GM19193 (cell line): ENCODE results near the gene PTEN.
A peak's percentile ranks its signal among the peaks of the same experiment; 100 is the strongest.

Source experiments
- POLR2A ChIP-seq: IDR thresholded peaks from 4 replicates; pipeline ENCODE4 v1.6.1; 2011; ENCODE audit not compliant: insufficient read depth, insufficient read length; ENCODE audit errors: extremely low read depth

The PTEN gene

DNA sequence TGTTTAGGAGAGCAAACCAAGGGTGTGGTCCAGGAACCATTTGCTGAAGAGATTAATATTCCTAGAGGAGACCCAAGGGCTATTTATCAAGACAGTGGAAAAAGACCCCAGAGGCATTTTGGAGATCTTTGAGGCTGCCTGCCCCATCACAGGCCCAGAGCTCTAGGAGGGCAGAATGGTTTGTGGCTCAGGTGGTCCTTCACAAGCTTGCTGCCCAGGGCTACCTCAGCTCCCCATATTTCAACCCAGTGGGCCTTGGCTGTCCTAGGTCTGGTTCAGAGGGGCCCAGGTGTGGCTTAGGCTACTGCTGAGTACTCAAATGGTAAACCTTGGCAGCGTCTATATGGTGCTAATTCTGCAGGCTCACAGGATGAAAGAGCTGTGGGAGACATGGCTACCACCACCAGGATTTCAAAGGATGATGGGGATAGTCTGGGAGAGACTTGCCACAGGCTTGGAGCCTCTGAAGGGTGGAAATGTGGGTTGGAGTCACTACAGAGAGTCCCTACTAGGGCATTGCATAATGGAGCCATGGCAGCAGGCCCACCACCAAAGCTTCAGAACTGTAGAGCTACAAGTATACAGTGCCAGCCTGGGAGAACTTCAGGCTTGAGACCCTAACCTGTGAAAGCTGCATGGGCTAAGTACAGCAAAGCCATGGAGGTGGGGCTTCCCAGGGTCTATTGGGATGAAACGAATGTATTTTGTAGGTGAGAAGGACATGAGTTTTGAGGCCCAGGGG, 24.3 kb downstream of the PTEN start:
- peak; percentile 33 for TF ChIP-seq POLR2A

DNA sequence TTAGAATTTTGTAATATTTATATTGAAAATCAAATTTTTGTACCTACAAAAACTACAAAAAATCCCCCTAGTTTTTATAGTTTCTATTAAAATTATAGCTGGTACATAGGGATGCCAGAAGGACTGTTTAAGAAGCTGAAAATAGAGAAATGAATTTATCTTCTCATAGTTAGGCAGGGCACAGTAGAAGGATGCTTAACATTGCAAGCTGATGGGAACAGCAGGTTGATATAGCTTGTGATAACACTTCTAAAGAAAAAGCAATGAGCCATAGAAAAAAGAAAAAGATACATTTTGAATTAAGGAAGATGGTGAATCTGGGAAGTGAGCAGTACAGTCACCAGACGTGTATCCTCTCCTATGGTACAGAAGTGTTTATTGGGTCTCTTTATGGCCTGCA, 32.0 kb downstream of the PTEN start:
- TF ChIP-seq POLR2A: no peak

DNA sequence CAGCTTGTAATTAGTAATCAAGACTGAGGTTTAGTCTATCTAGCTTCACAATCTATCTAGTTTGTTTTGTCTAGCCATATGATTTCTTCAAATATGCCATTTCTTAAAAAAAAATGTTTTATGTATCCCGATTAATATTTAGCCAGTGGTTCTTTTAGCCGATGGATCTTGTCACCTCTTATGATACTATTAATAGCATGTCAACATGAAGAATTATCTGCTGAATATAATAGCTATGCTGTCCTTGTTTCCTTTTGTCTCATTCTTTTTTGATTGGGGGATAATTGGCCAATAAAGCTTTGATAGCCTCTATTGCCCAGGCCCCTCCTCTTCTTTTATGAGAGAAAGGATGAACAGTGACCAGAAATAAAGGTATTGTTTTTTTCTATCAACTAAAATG, 32.8 kb downstream of the PTEN start:
- TF ChIP-seq POLR2A: no peak

DNA sequence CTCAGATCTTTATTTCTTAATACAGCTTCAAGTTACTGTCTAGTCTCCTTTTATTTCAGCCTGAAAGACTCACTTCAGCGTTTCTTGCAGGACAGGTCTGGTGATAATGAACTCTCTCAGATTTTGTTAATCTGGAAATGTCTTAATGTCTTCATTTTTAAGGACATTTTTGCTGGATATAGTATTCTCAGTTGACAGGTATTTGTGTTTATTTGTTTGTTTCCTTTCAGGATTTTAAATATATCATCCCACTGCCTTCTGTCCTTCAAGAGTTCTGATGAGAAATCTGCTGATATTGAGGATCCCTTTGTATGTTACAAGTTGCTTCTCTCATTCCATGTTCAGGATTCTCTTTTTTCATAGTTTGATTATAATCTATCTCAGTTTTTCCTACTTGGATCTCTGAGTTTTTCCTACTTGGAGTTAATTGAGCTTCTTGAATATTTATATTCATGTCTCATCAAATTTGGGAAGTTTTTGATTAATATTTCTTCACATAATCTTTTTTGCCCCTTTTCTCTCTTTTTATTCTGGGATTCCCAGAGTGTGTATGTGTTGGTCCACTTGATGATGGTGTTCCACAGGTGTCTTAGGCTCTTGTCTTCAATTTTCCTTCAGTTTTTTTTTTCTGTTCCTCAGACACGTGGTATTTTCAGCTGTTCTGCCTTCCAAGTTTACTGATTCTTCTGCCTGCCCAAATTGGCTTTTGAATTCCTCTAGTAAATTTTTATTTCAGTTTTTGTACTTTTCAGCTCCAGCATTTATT, 49.9 kb downstream of the PTEN start:
- no peak for TF ChIP-seq POLR2A

DNA sequence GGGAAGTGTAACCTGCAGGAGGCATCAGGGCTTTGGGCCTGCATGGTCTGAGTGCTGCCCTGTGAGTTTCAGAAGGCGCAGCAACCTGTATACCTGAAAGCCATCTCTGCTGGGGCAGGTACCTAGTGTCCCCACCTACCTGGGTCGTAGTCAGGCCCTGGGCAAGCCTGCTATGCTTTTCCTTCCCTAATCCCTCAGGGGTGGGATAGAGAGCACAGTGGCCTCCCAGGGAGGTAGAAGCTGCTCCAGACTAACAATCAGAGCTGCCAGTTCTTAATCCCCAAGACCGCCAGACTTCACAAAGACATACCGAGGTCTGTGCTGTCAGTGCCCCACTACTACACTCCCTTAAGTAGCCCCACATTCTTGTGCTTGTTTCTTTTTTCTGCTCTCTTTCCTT, 52.0 kb downstream of the PTEN start:
- no peak for TF ChIP-seq POLR2A

DNA sequence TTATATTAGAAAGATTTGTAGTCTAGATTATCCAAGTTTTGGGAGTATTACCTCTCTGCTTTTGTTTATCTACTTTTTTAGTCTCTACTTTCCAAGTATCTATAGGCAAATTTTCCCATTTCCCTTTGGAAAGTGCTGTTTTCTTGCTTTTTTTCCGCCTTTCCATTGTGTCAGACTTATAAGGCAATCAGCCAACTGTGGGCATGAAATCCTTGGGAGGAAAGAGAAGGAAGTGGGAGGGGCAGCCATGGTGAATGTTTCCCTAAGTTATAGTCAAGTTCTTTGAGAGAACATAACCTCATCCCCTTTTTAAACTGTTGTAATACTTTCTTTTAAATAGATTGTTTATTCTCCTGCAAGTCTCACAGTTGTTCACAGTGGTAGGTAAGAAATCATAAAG, 52.6 kb downstream of the PTEN start:
- no peak for TF ChIP-seq POLR2A

DNA sequence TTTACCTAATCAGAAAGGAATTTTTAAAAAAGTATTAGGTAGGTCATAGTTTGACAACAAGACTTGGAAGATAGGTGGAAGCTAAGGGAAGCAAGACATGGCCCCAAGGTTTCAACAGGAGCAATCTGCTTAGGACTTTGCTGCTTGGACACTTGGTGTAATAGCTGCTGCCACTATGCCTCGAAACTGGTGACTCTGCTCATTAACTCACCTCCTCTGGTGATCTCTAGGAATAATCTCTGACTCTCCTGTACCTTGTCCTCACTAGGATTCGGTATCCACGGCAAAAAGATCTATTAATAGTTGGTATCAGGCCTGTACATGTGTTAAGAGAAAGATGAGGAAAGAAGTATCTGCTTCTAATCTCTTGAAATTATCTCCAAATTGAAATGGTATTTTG, 53.1 kb downstream of the PTEN start:
- no peak for TF ChIP-seq POLR2A

DNA sequence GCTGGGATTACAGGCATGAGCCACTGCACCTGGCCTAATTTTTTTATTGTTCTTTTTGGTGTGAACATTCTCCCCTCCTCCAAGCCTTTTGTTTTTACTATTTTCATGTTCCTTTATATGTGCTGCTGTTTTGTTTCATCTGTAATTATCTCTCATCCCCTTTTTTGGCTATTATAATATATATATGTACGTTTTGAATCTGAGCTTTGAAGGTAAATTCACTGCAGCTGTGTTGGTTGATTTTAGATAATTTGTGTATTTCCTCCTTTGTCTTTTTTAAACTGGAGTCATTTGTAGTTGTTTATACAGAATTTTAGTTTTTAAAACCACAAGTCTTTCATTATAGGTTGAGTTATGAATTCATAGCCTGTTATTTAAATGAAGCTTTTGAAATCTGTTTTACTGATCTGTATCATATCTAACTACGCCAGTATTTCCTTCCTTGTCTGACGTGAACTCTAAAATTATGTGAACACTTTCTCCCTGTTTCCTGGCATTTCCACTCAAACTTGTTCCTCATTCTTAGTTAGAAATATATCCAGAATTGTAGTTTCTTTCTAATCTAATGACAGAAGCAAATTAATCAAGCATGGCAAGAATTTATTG, 54.9 kb downstream of the PTEN start:
- TF ChIP-seq POLR2A: no peak

DNA sequence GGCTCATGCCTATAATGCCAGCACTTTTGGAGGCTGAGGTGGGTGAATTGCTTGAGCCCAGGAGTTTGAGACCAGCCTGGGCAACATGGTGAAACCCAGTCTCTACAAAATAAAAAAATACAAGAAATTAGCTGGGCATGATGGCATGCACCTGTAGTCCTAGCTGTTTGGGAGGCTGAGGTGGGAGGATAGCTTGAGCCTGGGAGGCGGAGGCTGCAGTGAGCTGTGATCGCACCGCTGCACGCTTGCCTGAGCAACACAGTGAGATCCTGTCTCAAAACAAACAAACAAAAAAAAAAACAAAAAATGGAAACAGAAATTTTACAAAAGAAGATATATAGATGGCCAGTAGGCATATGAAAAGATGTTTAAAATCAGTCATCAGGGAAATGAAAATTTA, 57.1 kb downstream of the PTEN start:
- no peak for TF ChIP-seq POLR2A

DNA sequence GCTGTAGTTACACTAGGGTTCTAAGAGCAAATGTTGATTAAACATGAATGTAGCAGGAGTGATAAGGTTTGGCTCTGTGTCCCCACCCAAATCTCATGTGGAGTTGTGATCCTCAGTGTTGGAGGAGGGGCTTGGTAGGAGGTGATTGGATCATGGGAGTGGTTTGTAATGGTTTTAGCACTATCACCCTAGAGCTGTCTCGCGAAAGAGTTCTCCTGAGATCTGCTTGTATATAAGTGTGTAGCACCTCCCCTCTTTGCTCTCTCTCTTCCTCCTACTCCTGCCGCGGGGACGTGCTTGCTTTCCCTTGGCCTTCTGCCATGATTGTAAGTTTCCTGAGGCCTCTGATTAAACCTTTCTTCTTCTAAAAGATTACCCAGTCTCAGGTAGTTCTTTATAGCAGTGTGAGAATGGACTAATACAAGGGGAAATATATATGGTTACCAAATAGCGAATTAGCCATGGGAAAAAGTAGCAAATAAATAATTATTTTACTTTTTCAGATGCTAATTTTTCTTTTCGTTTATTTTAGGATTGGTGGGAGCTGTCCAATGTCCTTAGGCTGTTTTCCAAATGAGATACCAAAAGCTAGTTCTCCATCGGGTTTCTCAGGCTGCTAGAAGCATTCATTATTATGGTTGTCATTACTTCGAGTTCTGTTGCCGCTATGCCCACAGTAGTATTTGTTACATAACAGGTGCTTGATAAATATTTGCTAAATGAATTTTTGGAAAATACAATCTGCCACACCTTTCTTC, 58.7 kb downstream of the PTEN start:
- TF ChIP-seq POLR2A: no peak

DNA sequence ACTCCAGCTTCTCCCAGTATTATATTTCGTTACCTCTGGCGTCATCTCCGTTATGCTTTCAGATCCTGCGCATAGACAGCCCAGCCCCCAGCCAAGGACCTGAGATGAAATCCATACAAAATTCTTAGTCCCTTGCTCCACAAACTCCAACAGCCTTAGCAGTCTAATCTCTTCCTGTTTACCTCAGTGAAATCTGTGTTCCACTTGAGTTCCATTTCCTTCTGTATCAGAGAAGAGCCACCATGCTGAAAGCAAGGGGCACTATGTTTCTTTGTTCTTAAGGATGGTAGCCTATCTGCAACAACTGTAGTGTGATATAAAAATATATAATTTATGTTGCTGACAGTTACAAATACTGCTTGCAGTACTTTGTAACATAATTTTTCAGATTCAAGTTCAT, 59.8 kb downstream of the PTEN start:
- no peak for TF ChIP-seq POLR2A

DNA sequence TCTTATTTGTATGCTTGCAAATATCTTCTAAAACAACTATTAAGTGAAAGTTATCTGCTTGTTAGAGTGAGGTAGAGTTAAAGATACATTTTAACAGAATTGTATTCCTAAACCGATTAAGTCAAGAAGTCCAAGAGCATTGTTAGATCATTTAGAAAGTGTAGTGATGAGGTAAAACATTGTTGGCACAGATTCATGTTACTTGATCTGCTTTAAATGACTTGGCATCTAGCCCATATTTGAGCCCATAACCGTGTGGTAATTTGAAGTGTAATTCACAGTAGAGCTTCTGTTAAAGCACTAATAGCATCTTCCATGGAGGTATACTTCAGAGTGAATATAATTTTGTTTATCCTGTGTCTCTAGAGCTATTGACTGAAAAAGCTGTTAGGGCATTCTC, 62.1 kb downstream of the PTEN start:
- no peak for TF ChIP-seq POLR2A

DNA sequence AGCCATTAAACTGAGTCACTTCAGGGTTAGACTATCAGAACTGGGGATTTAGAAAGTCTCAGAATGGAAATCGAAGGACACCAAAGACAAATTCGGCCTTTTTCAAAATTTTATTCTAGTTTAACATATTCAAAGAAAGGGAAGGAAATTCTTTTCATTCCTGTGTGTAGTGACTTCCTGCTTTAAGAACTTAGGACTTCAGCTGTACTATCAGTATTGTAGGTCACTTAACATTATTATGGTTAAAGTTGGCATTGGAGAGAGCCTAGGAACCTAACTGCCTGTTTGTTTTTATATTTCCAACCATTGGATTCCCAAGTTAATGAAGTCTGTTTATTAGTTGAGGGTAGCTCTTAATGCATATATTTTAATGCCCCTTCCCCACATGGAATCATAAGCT, 63.7 kb downstream of the PTEN start:
- TF ChIP-seq POLR2A: no peak

DNA sequence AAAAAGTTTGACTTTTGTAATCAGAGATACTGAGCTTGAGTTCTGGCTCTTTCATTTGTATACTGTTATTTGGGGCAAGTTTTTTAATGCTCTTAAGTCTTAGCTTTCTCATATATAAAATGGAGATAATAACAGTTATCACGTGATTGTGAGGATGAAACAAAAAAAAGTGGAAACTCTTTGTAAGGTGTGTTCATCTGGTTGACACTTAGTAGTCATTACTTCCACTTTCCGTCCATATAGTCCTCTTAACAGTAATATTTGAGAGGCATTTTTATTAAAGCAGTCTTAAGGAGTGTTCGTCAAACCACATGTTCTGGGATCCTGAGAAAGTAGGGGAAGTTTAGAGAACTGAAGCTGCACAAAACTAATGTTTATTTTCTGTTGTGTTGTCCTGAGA, 65.6 kb downstream of the PTEN start:
- no peak for TF ChIP-seq POLR2A

DNA sequence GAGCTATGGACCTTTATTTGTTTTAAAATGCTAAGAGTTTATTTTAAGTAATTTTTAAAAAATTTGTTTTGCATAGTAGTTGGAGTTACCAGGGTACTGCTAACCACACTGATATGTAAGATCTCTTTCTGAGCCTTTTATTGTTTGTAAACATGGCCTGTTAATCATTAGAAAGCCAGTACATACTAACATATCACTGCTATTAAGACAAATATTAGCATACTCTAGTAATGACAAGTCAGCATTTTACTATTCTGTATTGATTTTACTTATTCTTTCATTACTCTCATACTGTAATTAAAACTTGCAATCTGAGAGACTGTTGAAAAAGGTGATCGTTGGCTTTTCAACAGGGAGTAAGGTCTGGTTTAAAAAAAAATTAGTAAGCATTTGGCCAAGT, 66.7 kb downstream of the PTEN start:
- TF ChIP-seq POLR2A: no peak
